ENCODE results near the gene BAG3.

DNA sequence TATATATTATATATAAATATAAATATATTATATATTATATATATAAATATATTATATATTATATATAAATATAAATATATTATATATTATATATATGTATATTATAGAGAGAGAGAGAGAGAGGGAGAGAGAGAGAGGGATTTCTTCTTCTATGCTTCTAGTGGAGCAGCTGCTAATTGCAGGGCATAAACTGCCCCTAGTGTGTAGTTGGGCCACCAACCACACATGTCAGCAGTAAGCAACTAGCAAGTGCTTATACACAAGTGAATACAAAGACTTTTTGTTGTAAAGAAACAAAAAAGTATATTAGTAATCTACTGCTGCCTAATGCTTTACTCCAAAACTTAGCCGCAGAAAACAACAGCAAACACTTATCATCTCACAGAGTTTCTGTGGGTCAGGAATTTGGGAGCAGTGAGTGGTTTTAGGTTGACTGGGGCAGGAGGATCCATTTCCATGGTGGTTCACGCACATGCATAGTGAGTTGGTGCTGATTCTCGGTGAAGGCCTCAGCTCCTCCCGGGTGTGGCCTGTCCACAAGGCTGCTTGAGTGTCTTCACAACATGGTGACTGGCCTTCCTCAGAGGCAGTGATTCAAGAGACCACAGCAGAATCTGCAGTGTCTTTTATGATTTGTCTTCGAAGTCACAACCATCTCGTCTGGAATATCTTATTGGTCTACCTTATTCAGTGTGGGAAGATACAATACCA lies 25.5 kb upstream of the BAG3 start:
- TF ChIP-seq, protein P1, sequence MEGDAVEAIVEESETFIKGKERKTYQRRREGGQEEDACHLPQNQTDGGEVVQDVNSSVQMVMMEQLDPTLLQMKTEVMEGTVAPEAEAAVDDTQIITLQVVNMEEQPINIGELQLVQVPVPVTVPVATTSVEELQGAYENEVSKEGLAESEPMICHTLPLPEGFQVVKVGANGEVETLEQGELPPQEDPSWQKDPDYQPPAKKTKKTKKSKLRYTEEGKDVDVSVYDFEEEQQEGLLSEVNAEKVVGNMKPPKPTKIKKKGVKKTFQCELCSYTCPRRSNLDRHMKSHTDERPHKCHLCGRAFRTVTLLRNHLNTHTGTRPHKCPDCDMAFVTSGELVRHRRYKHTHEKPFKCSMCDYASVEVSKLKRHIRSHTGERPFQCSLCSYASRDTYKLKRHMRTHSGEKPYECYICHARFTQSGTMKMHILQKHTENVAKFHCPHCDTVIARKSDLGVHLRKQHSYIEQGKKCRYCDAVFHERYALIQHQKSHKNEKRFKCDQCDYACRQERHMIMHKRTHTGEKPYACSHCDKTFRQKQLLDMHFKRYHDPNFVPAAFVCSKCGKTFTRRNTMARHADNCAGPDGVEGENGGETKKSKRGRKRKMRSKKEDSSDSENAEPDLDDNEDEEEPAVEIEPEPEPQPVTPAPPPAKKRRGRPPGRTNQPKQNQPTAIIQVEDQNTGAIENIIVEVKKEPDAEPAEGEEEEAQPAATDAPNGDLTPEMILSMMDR (IDR thresholded peaks at IDR 0.05) = no peak
- no peak for TF ChIP-seq POLR2A (IDR thresholded peaks at IDR 0.05)
